SK-N-SH (cell line): Measurements from ENCODE around the gene EIF1.
A peak's percentile ranks its signal among the peaks of the same experiment; 100 is the strongest.

ENCODE experiments used
- EZH2phosphoT487 ChIP-seq: fragments of 200-600 bp; sonication (generic); IDR thresholded peaks from 2 replicates; pipeline ENCODE4 v1.6.1; 2017; ENCODE audit warnings: low read depth, mixed run types, mild to moderate bottlenecking, antibody characterized with exemption, moderate library complexity, borderline replicate concordance
- FOXJ3 ChIP-seq: sonication (generic); formaldehyde crosslinking; IDR thresholded peaks from 2 replicates; pipeline ENCODE4 v1.5.1; 2020; ENCODE audit warnings: mild to moderate bottlenecking, missing genetic modification reagents
- POLR2AphosphoS5 ChIP-seq: IDR thresholded peaks from 2 replicates; pipeline ENCODE4 v1.6.1; 2012; ENCODE audit warnings: low read depth, low read length
- SMC3 ChIP-seq: IDR thresholded peaks from 2 replicates; pipeline ENCODE4 v1.6.1; 2012; ENCODE audit warnings: low read depth, low read length, improper control_type of control experiment
- YY1 ChIP-seq: IDR thresholded peaks from 2 replicates; pipeline ENCODE4 v1.4.0; 2012; ENCODE audit warnings: low read depth, mild to moderate bottlenecking
- TF ChIP-seq, protein P1 (sequence below): IDR thresholded peaks from 2 replicates; pipeline ENCODE4 v1.4.0; 2012; ENCODE audit warnings: low read depth
- TF ChIP-seq, protein P2 (sequence below): fragments of 200-600 bp; sonication (generic); IDR thresholded peaks from 2 replicates; pipeline ENCODE4 v1.6.1; 2017; ENCODE audit warnings: antibody characterized with exemption, mild to moderate bottlenecking, moderate library complexity
- TF ChIP-seq, protein P3 (sequence below): IDR thresholded peaks from 2 replicates; pipeline ENCODE4 v1.6.1; 2012; ENCODE audit warnings: mild to moderate bottlenecking, low read depth, low read length, moderate library complexity

DNA sequence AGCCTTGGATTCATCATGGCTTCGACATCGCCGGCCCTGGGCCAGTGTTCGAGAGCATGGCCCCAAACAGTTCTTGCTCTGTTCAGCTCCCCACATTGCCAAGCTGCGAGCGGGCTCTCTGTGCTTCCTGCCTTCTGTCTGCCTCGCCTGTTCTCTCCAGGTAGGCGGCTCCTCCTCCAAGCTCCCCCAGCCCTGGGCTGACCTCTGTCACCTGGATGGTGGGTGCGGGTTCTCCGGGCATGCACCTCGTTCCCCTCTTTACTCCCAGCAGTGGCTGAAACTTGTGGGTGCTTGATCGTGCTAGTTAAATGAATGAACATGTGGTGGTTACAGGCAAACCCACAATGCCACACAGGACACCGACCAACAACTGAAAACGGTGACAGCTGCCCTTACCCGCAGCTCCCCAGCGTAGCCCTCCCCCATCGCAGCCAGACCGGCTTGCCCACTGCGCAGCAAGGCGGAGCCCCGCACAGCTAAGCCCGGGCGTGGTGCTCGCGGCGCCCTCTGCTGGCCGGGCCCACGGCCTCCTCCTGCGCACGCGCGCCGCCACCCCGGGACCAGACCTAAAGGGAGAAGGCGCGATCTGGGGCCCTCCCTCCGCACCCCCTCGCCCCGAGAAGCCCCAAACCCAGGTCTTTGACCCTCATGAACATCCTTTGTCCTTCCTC lies 23.0 kb upstream of the EIF1 start:
- no peak for TF ChIP-seq YY1
- TF ChIP-seq POLR2AphosphoS5: peak; percentile 42; the same call in 1 of the 2 replicates
- no peak for TF ChIP-seq EZH2phosphoT487
- TF ChIP-seq, protein P1, sequence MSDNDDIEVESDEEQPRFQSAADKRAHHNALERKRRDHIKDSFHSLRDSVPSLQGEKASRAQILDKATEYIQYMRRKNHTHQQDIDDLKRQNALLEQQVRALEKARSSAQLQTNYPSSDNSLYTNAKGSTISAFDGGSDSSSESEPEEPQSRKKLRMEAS: peak; percentile 54; the same call in 1 of the 2 replicates
- TF ChIP-seq, protein P2, sequence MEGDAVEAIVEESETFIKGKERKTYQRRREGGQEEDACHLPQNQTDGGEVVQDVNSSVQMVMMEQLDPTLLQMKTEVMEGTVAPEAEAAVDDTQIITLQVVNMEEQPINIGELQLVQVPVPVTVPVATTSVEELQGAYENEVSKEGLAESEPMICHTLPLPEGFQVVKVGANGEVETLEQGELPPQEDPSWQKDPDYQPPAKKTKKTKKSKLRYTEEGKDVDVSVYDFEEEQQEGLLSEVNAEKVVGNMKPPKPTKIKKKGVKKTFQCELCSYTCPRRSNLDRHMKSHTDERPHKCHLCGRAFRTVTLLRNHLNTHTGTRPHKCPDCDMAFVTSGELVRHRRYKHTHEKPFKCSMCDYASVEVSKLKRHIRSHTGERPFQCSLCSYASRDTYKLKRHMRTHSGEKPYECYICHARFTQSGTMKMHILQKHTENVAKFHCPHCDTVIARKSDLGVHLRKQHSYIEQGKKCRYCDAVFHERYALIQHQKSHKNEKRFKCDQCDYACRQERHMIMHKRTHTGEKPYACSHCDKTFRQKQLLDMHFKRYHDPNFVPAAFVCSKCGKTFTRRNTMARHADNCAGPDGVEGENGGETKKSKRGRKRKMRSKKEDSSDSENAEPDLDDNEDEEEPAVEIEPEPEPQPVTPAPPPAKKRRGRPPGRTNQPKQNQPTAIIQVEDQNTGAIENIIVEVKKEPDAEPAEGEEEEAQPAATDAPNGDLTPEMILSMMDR: peak; percentile 89
- TF ChIP-seq, protein P3, sequence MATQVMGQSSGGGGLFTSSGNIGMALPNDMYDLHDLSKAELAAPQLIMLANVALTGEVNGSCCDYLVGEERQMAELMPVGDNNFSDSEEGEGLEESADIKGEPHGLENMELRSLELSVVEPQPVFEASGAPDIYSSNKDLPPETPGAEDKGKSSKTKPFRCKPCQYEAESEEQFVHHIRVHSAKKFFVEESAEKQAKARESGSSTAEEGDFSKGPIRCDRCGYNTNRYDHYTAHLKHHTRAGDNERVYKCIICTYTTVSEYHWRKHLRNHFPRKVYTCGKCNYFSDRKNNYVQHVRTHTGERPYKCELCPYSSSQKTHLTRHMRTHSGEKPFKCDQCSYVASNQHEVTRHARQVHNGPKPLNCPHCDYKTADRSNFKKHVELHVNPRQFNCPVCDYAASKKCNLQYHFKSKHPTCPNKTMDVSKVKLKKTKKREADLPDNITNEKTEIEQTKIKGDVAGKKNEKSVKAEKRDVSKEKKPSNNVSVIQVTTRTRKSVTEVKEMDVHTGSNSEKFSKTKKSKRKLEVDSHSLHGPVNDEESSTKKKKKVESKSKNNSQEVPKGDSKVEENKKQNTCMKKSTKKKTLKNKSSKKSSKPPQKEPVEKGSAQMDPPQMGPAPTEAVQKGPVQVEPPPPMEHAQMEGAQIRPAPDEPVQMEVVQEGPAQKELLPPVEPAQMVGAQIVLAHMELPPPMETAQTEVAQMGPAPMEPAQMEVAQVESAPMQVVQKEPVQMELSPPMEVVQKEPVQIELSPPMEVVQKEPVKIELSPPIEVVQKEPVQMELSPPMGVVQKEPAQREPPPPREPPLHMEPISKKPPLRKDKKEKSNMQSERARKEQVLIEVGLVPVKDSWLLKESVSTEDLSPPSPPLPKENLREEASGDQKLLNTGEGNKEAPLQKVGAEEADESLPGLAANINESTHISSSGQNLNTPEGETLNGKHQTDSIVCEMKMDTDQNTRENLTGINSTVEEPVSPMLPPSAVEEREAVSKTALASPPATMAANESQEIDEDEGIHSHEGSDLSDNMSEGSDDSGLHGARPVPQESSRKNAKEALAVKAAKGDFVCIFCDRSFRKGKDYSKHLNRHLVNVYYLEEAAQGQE: no peak
- TF ChIP-seq SMC3: peak; percentile 38; the same call in 1 of the 2 replicates
- no peak for TF ChIP-seq FOXJ3 (CRISPR knock-in tag)
